SU-DHL-6 (cell line): ENCODE measurements around the gene MATK.

Source experiments
- H2AFZ ChIP-seq: fragments of 200-600 bp; sonication (generic); 2 replicates; pipeline ENCODE4 v1.6.1; 2014; ENCODE audit warnings: low read depth, mild to moderate bottlenecking, moderate library complexity, mixed read lengths, antibody characterized with exemption, low read length; ENCODE audit not compliant: severe bottlenecking
- H3F3A ChIP-seq: fragments of 200-600 bp; shearing (Covaris generic); 2 replicates; pipeline ENCODE4 v1.6.0; 2016; ENCODE audit warnings: antibody characterized with exemption, mild to moderate bottlenecking; ENCODE audit not compliant: insufficient read depth
- H3K27ac ChIP-seq: fragments of 200-600 bp; sonication (generic); 2 replicates; pipeline ENCODE4 v1.5.1; 2016; ENCODE audit warnings: low read depth, mild to moderate bottlenecking, low read length, moderate library complexity, mixed read lengths
- H3K27me3 ChIP-seq: fragments of 200-600 bp; sonication (generic), shearing (Covaris generic); 2 replicates; pipeline ENCODE4 v1.6.0; 2014; ENCODE audit warnings: mild to moderate bottlenecking, low read length
- H3K36me3 ChIP-seq: fragments of 200-600 bp; sonication (generic); 2 replicates; pipeline ENCODE4 v1.6.1; 2014; ENCODE audit warnings: mild to moderate bottlenecking, low read length, mixed read lengths
- H3K4me2 ChIP-seq: fragments of 300-600, 200-600 bp; shearing (Covaris generic), sonication (generic); 2 replicates; pipeline ENCODE4 v1.6.0; 2014; ENCODE audit warnings: low read length, low read depth, mild to moderate bottlenecking; ENCODE audit not compliant: poor library complexity, severe bottlenecking
- H3K4me3 ChIP-seq: fragments of 200-600 bp; sonication (generic); 2 replicates; pipeline ENCODE4 v1.5.1; 2014; ENCODE audit warnings: antibody characterized with exemption, low read length, mild to moderate bottlenecking, mixed read lengths; ENCODE audit not compliant: insufficient read depth, poor library complexity, severe bottlenecking
- H3K79me2 ChIP-seq: fragments of 200-600 bp; sonication (generic); 2 replicates; pipeline ENCODE4 v1.6.1; 2014; ENCODE audit warnings: mild to moderate bottlenecking, low read length, moderate library complexity; ENCODE audit not compliant: insufficient read depth
- H3K9ac ChIP-seq: fragments of 200-600 bp; sonication (generic); 2 replicates; pipeline ENCODE4 v1.7.0; 2014; ENCODE audit warnings: mild to moderate bottlenecking, low read length
- H3K9me2 ChIP-seq: fragments of 200-600 bp; sonication (generic); replicated peaks from 2 replicates; pipeline ENCODE4 v1.6.1; 2014; ENCODE audit warnings: low read length; ENCODE audit not compliant: insufficient read depth
- H3K9me3 ChIP-seq: fragments of 200-600 bp; sonication (generic); 2 replicates; pipeline ENCODE4 v1.6.1; 2014; ENCODE audit warnings: low read length, mixed read lengths; ENCODE audit not compliant: insufficient read depth
- H4K20me1 ChIP-seq: fragments of 200-600 bp; sonication (generic); 2 replicates; pipeline ENCODE4 v1.6.1; 2014; ENCODE audit warnings: low read depth, mild to moderate bottlenecking, antibody characterized with exemption, low read length, moderate library complexity, mixed read lengths
- CTCF ChIP-seq: fragments of 200-600 bp; sonication (generic); IDR thresholded peaks from one replicate; pipeline ENCODE4 v1.5.1; 2017; ENCODE audit warnings: antibody characterized with exemption, mild to moderate bottlenecking, low read length, moderate library complexity; ENCODE audit not compliant: insufficient read depth, poor library complexity, severe bottlenecking
- EZH2phosphoT487 ChIP-seq: fragments of 200-600 bp; sonication (generic), shearing (Covaris generic); conservative IDR thresholded peaks from 2 replicates; pipeline ENCODE4 v1.6.1; 2018; ENCODE audit warnings: mild to moderate bottlenecking, antibody characterized with exemption, low read length, moderate library complexity, mixed read lengths

The MATK gene

GRCh38 chr19:3776479-3777040 is 9.6 kb downstream of the MATK start:
- H3F3A ChIP-seq: no peaks in the 10 kb centered on the region
- H3K9me3 ChIP-seq: peaks cover 6% of the 10 kb centered on the region; the same call in 1 of the 2 replicates
- no peak overlapping the region for H3K9ac ChIP-seq
- H3K36me3 ChIP-seq: no peaks in the 10 kb centered on the region
- H3K79me2 ChIP-seq: no peaks in the 10 kb centered on the region
- H3K4me3 ChIP-seq: no peak overlapping the region
- H3K27me3 ChIP-seq: no peaks in the 10 kb centered on the region
- TF ChIP-seq CTCF: no peak
- no peak for TF ChIP-seq EZH2phosphoT487
- no peaks in the 10 kb centered on the region for H3K9me2 ChIP-seq
- H4K20me1 ChIP-seq: no peaks in the 10 kb centered on the region
- no peak overlapping the region for H2AFZ ChIP-seq
- no peak overlapping the region for H3K27ac ChIP-seq
- no peak overlapping the region for H3K4me2 ChIP-seq

- H3K27ac ChIP-seq: no peak overlapping the region
- H3F3A ChIP-seq: no peaks in the 10 kb centered on the region
- H3K9ac ChIP-seq: no peak overlapping the region
- no peaks in the 10 kb centered on the region for H4K20me1 ChIP-seq
- no peaks in the 10 kb centered on the region for H3K79me2 ChIP-seq
- H3K4me2 ChIP-seq: no peak overlapping the region
- no peaks in the 10 kb centered on the region for H3K36me3 ChIP-seq
- H3K9me2 ChIP-seq: no peaks in the 10 kb centered on the region
- H3K27me3 ChIP-seq: no peaks in the 10 kb centered on the region
- H3K9me3 ChIP-seq: no peaks in the 10 kb centered on the region
- no peak overlapping the region for H2AFZ ChIP-seq
- H3K4me3 ChIP-seq: no peak overlapping the region
- TF ChIP-seq EZH2phosphoT487: no peak
- no peak for TF ChIP-seq CTCF
Measured at GRCh38 chr19:3775831-3776230, 10.3 kb downstream of the MATK start.

- H3F3A ChIP-seq: no peaks in the 10 kb centered on the region
- H4K20me1 ChIP-seq: no peaks in the 10 kb centered on the region
- no peak for TF ChIP-seq CTCF
- no peak for TF ChIP-seq EZH2phosphoT487
- no peak overlapping the region for H2AFZ ChIP-seq
- H3K4me3 ChIP-seq: no peak overlapping the region
- H3K9me3 ChIP-seq: no peaks in the 10 kb centered on the region
- no peaks in the 10 kb centered on the region for H3K9me2 ChIP-seq
- no peaks in the 10 kb centered on the region for H3K27me3 ChIP-seq
- no peaks in the 10 kb centered on the region for H3K79me2 ChIP-seq
- H3K9ac ChIP-seq: no peak overlapping the region
- H3K4me2 ChIP-seq: no peak overlapping the region
- H3K36me3 ChIP-seq: no peaks in the 10 kb centered on the region
- no peak overlapping the region for H3K27ac ChIP-seq
Measured at GRCh38 chr19:3775374-3775711, 10.8 kb downstream of the MATK start.
